Neural progenitor cell (in vitro differentiated cells): ENCODE measurements around the gene SIGLEC9.

Experiments used
- CTCF ChIP-seq: fragments of 200-600 bp; sonication (generic); IDR thresholded peaks from 2 replicates; pipeline ENCODE4 v1.5.1; 2017; ENCODE audit warnings: antibody characterized with exemption, mild to moderate bottlenecking
- EZH2phosphoT487 ChIP-seq: fragments of 200-600 bp; sonication (generic); IDR thresholded peaks from 2 replicates; pipeline ENCODE4 v1.6.1; 2017; ENCODE audit warnings: antibody characterized with exemption

GRCh38 chr19:51127755-51128154 lies 3.0 kb downstream of the SIGLEC9 start:
- TF ChIP-seq EZH2phosphoT487 (no peak), CTCF (no peak)
